Measurements from ENCODE around the gene STH. TPM values are rescaled to one million over a fixed set of nuclear protein-coding genes. Genes with fewer than 3 reads are reported as not detected.

STH gene
- total RNA-seq, 2 donors from 2014 or later = not detected

- no peaks in the 10 kb centered on the region for H3K36me3 Mint-ChIP-seq (ENCODE audit: low read depth)
- DNase-seq = no peak
- no peaks in the 10 kb centered on the region for H3K9me3 ChIP-seq (ENCODE audit: control insufficient read depth, low read length)
- no peaks in the 10 kb centered on the region for H3K36me3 ChIP-seq (ENCODE audit: control insufficient read depth, insufficient read depth, low read length)
- H3K27ac Mint-ChIP-seq = no peak overlapping the region
- peaks cover 11% of the 10 kb centered on the region for H3K27me3 Mint-ChIP-seq (ENCODE audit: insufficient read depth)
- no peaks in the 10 kb centered on the region for H3K9me3 Mint-ChIP-seq
- no peak overlapping the region for H3K9ac ChIP-seq (ENCODE audit: extremely low read depth, low read length, poor library complexity, severe bottlenecking)
- no peaks in the 10 kb centered on the region for H3K27me3 ChIP-seq (ENCODE audit: control insufficient read depth, insufficient read depth, low read length, poor library complexity, severe bottlenecking)
- no peak overlapping the region for H3K4me3 Mint-ChIP-seq
- peaks cover 12% of the 10 kb centered on the region for H3K4me1 Mint-ChIP-seq
- no peaks in the 10 kb centered on the region for H3K4me1 ChIP-seq (ENCODE audit: control insufficient read depth, insufficient read depth, low read length)
- H3K4me3 ChIP-seq (ENCODE audit: low read length) = no peak overlapping the region
- no peak for TF ChIP-seq CTCF (conservative IDR thresholded peaks at IDR 0.05)
- no peak overlapping the region for H3K27ac ChIP-seq (ENCODE audit: low read depth, low read length)
- WGBS, 2 experiments (ENCODE audit: insufficient coverage in 1 of 2, insufficient read length in 1 of 2) = 85 to 91% methylated on average over 2 of the region's 2 CpGs
Measured at GRCh38 chr17:45968732-45969131, 30.3 kb upstream of the STH start.

GRCh38 chr17:45969726-45970125 lies 29.3 kb upstream of the STH start:
- Mint-ChIP-seq H3K27me3 (ENCODE audit: insufficient read depth) (peaks cover 11% of the 10 kb centered on the region), H3K4me1 (peaks cover 12% of the 10 kb centered on the region), H3K4me3 (no peak overlapping the region), H3K9me3 (no peaks in the 10 kb centered on the region), H3K36me3 (ENCODE audit: low read depth) (no peaks in the 10 kb centered on the region), H3K27ac (no peak overlapping the region)
- no peak for DNase-seq
- no peaks in the 10 kb centered on the region for H3K9me3 ChIP-seq (ENCODE audit: control insufficient read depth, low read length)
- no peak for TF ChIP-seq CTCF (conservative IDR thresholded peaks at IDR 0.05)
- no peak overlapping the region for H3K4me3 ChIP-seq (ENCODE audit: low read length)
- H3K27ac ChIP-seq (ENCODE audit: low read depth, low read length) = no peak overlapping the region
- H3K36me3 ChIP-seq (ENCODE audit: control insufficient read depth, insufficient read depth, low read length) = no peaks in the 10 kb centered on the region
- no peak overlapping the region for H3K9ac ChIP-seq (ENCODE audit: extremely low read depth, low read length, poor library complexity, severe bottlenecking)
- 70 to 84% methylated on average over 2 of the region's 2 CpGs for WGBS, 2 experiments (ENCODE audit: insufficient coverage in 1 of 2, insufficient read length in 1 of 2)
- no peaks in the 10 kb centered on the region for H3K4me1 ChIP-seq (ENCODE audit: control insufficient read depth, insufficient read depth, low read length)
- no peaks in the 10 kb centered on the region for H3K27me3 ChIP-seq (ENCODE audit: control insufficient read depth, insufficient read depth, low read length, poor library complexity, severe bottlenecking)

- Mint-ChIP-seq H3K4me1 (peaks cover 12% of the 10 kb centered on the region), H3K36me3 (ENCODE audit: low read depth) (no peaks in the 10 kb centered on the region), H3K27me3 (ENCODE audit: insufficient read depth) (peaks cover 9% of the 10 kb centered on the region), H3K4me3 (no peak overlapping the region), H3K27ac (no peak overlapping the region), H3K9me3 (no peaks in the 10 kb centered on the region)
- no peaks in the 10 kb centered on the region for H3K36me3 ChIP-seq (ENCODE audit: control insufficient read depth, insufficient read depth, low read length)
- no peak overlapping the region for H3K9ac ChIP-seq (ENCODE audit: extremely low read depth, low read length, poor library complexity, severe bottlenecking)
- H3K27me3 ChIP-seq (ENCODE audit: control insufficient read depth, insufficient read depth, low read length, poor library complexity, severe bottlenecking) = no peaks in the 10 kb centered on the region
- 84 to 96% methylated on average over 3 of the region's 3 CpGs for WGBS, 2 experiments (ENCODE audit: insufficient coverage in 1 of 2, insufficient read length in 1 of 2)
- no peak for DNase-seq
- H3K27ac ChIP-seq (ENCODE audit: low read depth, low read length) = no peak overlapping the region
- TF ChIP-seq CTCF (conservative IDR thresholded peaks at IDR 0.05) = no peak
- no peak overlapping the region for H3K4me3 ChIP-seq (ENCODE audit: low read length)
- no peaks in the 10 kb centered on the region for H3K4me1 ChIP-seq (ENCODE audit: control insufficient read depth, insufficient read depth, low read length)
- no peaks in the 10 kb centered on the region for H3K9me3 ChIP-seq (ENCODE audit: control insufficient read depth, low read length)
Measured at GRCh38 chr17:45970659-45971058, 28.4 kb upstream of the STH start.

Measured in endodermal cell (in vitro differentiated cells).